ENCODE measurements around the gene SLC22A1. TPM values are rescaled to one million over a fixed set of nuclear protein-coding genes. Genes with fewer than 3 reads are reported as not detected.

SLC22A1 gene
- total RNA-seq, 2 experiments from 2014 or later: 0.14 to 0.89 TPM

DNA sequence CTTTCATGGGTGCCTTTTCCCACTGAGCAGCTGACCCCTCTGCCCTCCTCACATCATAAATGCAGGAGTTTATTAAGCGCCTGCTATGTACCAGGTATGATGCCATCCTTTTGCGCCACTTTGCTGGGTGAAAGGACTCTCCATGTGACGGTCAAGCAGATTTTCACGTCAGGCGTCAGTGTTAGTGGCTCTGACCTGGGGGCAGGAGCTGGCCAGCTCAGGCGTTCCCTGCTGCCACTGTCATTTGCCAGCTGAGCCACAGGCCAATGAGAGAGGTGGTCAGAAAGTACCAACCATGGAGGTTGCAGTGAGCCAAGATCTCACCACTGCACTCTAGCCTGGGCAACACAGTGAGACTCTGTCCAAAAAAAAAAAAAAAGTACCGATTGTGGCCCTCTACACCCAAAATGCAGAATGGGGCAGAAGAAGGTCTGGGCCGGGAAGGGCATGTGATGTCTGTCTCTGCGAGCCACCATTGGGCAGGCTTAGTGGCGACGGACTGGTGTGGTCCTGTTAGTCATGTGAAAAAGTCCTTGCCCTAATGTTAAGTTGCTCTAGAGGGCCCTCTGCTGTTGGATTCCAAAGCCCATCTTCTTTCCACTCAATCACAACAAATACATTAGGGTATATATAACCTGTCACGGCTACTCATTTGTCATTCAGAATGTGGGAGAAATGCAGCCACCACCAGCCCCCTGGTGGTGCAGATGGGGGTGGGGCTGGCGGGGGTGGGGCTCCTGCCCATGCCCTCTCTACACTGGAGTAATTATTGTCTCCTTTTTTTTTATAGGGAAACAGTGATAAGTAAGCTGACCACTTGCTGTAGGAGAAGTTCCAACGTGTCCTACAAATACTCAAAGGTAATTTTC, 18.4 kb upstream of the SLC22A1 start:
- Histone ChIP-seq H3K27ac (ENCODE audit: low read depth in 1 of 2, low read length in 2 of 2) (no peak overlapping the region), H3K36me3 (ENCODE audit: insufficient read depth, low read length) (peaks cover 47% of the 10 kb centered on the region), H3K4me1 (ENCODE audit: insufficient read depth, low read length) (no peaks in the 10 kb centered on the region), H3K9me3 (ENCODE audit: control insufficient read depth in 1 of 2, insufficient read depth in 1 of 2, low read length in 2 of 2) (no peaks in the 10 kb centered on the region), H3K4me3 (ENCODE audit: low read length) (no peak overlapping the region), H3K27me3 (ENCODE audit: control insufficient read depth in 1 of 2, insufficient read depth in 2 of 2, low read length in 2 of 2) (no peaks in the 10 kb centered on the region)
- intact Hi-C loops (cut with DNase I, micrococcal nuclease): loop anchor here (10.0 kb wide), 1 partner anchor 238 kb away; no protein-coding TSS in a partner anchor
- ATAC-seq (ENCODE audit: poor library complexity) (no peak), DNase-seq (peak in 4 of 14 experiments; percentile 9 to 36 (median 25))
- ChIA-PET CTCF (no interaction called here), POLR2A (interaction anchor here (0.6 kb wide), 1 partner anchor 928 kb away, joined by 3 read pairs; no protein-coding TSS in a partner anchor)
- TF ChIP-seq, protein P1, sequence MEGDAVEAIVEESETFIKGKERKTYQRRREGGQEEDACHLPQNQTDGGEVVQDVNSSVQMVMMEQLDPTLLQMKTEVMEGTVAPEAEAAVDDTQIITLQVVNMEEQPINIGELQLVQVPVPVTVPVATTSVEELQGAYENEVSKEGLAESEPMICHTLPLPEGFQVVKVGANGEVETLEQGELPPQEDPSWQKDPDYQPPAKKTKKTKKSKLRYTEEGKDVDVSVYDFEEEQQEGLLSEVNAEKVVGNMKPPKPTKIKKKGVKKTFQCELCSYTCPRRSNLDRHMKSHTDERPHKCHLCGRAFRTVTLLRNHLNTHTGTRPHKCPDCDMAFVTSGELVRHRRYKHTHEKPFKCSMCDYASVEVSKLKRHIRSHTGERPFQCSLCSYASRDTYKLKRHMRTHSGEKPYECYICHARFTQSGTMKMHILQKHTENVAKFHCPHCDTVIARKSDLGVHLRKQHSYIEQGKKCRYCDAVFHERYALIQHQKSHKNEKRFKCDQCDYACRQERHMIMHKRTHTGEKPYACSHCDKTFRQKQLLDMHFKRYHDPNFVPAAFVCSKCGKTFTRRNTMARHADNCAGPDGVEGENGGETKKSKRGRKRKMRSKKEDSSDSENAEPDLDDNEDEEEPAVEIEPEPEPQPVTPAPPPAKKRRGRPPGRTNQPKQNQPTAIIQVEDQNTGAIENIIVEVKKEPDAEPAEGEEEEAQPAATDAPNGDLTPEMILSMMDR (IDR thresholded peaks at IDR 0.05): no peak
- Mint-ChIP-seq H3K27me3 (no peaks in the 10 kb centered on the region), H3K36me3 (ENCODE audit: low read depth) (peaks cover 83% of the 10 kb centered on the region), H3K9me3 (no peaks in the 10 kb centered on the region), H3K4me3 (no peak overlapping the region), H3K4me1 (ENCODE audit: low read depth) (peaks cover 17% of the 10 kb centered on the region), H3K27ac (no peak overlapping the region)

DNA sequence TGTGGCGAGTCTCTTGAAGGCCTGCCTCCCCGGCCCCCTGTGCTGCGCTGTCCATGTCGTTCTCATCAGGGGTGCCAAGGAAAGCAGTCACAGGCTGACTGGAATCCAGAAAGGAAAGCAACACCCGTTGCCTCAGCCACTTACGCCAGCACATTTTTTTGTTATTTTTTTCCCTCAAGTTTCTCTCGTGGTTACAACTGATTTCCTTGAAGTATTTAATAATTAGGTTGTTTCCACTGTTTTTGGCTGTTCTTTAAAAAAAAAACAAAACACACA, 17.9 kb upstream of the SLC22A1 start:
- Mint-ChIP-seq H3K36me3 (ENCODE audit: low read depth) (peaks cover 83% of the 10 kb centered on the region), H3K4me3 (no peak overlapping the region), H3K27ac (no peak overlapping the region), H3K27me3 (no peaks in the 10 kb centered on the region), H3K4me1 (ENCODE audit: low read depth) (peaks cover 18% of the 10 kb centered on the region), H3K9me3 (no peaks in the 10 kb centered on the region)
- Histone ChIP-seq H3K27me3 (ENCODE audit: control insufficient read depth in 1 of 2, insufficient read depth in 2 of 2, low read length in 2 of 2) (no peaks in the 10 kb centered on the region), H3K9me3 (ENCODE audit: control insufficient read depth in 1 of 2, insufficient read depth in 1 of 2, low read length in 2 of 2) (no peaks in the 10 kb centered on the region), H3K36me3 (ENCODE audit: insufficient read depth, low read length) (peaks cover 46% of the 10 kb centered on the region), H3K27ac (ENCODE audit: low read depth in 1 of 2, low read length in 2 of 2) (no peak overlapping the region), H3K4me1 (ENCODE audit: insufficient read depth, low read length) (no peaks in the 10 kb centered on the region), H3K4me3 (ENCODE audit: low read length) (no peak overlapping the region)
- intact Hi-C loops (cut with DNase I, micrococcal nuclease): loop anchor here (10.0 kb wide), 1 partner anchor 239 kb away; no protein-coding TSS in a partner anchor
- no peak for ATAC-seq (ENCODE audit: poor library complexity)
- no peak for DNase-seq
- ChIA-PET CTCF (no interaction called here), POLR2A (interaction anchor here (0.6 kb wide), 1 partner anchor 927 kb away, joined by 3 read pairs; no protein-coding TSS in a partner anchor)
- TF ChIP-seq, protein P1 (IDR thresholded peaks at IDR 0.05): no peak

DNA sequence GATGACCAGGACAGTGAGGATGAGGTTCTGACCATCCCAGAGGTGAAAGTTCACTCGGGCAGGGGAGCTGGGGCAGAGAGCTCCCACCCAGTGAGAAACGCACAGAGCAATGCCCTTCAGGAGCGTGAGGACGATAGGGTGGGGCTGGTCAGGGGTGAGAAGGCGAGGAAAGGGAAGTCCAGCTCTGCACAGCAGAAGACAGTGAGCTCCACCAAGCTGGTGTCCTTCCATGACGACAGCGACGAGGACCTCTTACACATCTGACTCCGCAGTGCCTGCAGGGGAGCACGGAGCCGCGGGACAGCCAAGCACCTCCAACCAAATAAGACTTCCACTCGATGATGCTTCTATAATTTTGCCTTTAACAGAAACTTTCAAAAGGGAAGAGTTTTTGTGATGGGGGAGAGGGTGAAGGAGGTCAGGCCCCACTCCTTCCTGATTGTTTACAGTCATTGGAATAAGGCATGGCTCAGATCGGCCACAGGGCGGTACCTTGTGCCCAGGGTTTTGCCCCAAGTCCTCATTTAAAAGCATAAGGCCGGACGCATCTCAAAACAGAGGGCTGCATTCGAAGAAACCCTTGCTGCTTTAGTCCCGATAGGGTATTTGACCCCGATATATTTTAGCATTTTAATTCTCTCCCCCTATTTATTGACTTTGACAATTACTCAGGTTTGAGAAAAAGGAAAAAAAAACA, 16.6 kb upstream of the SLC22A1 start:
- no peak overlapping the region for H3K27ac Mint-ChIP-seq
- CTCF ChIA-PET: no interaction called here
- H3K4me1 ChIP-seq (ENCODE audit: insufficient read depth, low read length): peaks cover 3% of the 10 kb centered on the region
- DNase-seq: no peak
- H3K9me3 Mint-ChIP-seq: no peaks in the 10 kb centered on the region
- H3K27me3 ChIP-seq (ENCODE audit: control insufficient read depth in 1 of 2, insufficient read depth in 2 of 2, low read length in 2 of 2): no peaks in the 10 kb centered on the region
- H3K36me3 ChIP-seq (ENCODE audit: insufficient read depth, low read length): peaks cover 46% of the 10 kb centered on the region
- TF ChIP-seq, protein P1 (IDR thresholded peaks at IDR 0.05): no peak
- POLR2A ChIA-PET: no interaction called here
- no peaks in the 10 kb centered on the region for H3K27me3 Mint-ChIP-seq
- intact Hi-C loops (cut with DNase I, micrococcal nuclease): loop anchor here (10.0 kb wide), 1 partner anchor 240 kb away; no protein-coding TSS in a partner anchor
- H3K27ac ChIP-seq (ENCODE audit: low read depth in 1 of 2, low read length in 2 of 2): no peak overlapping the region
- no peak for ATAC-seq (ENCODE audit: poor library complexity)
- peaks cover 13% of the 10 kb centered on the region for H3K4me1 Mint-ChIP-seq (ENCODE audit: low read depth)
- no peak overlapping the region for H3K4me3 Mint-ChIP-seq
- H3K4me3 ChIP-seq (ENCODE audit: low read length): no peak overlapping the region
- H3K9me3 ChIP-seq (ENCODE audit: control insufficient read depth in 1 of 2, insufficient read depth in 1 of 2, low read length in 2 of 2): no peaks in the 10 kb centered on the region
- peaks cover 76% of the 10 kb centered on the region for H3K36me3 Mint-ChIP-seq (ENCODE audit: low read depth)

Measured in CD4-positive, alpha-beta T cell (primary cell).